Testis (tissue), 2 donors: ENCODE measurements around the gene BOC.

Experiments used
- CTCF ChIP-seq, 3 experiments: fragments of 450-650 bp in 2 of 3; fragments of 200-600 bp in 1 of 3; sonication (generic) in 1 of 3; IDR thresholded peaks; one replicate each; pipeline ENCODE4 v1.5.1; 2016 to 2019; ENCODE audit warnings: antibody characterized with exemption in 3 of 3, mild to moderate bottlenecking in 2 of 3, moderate library complexity in 1 of 3
- POLR2A ChIP-seq: fragments of 450-650 bp; IDR thresholded peaks from one replicate; pipeline ENCODE4 v1.6.1; 2017; ENCODE audit warnings: antibody characterized with exemption, mild to moderate bottlenecking, moderate library complexity

- TF ChIP-seq CTCF (IDR thresholded peaks at IDR 0.05) (no peak), POLR2A (no peak)
Observed at GRCh38 chr3:113291572-113291971, 80.2 kb downstream of the BOC start.
